ENCODE results near the gene ACBD4. TPM values are rescaled to one million over a fixed set of nuclear protein-coding genes. Genes with fewer than 3 reads are reported as not detected.
A peak's percentile ranks its signal among the peaks of the same experiment; 100 is the strongest.

Gene ACBD4
- total and polyA plus RNA-seq, 2 of the 13 experiments (the other 11 are each of a cell fraction or from before 2014, with no cell fraction given), result 16.1 to 26.9 TPM

DNA sequence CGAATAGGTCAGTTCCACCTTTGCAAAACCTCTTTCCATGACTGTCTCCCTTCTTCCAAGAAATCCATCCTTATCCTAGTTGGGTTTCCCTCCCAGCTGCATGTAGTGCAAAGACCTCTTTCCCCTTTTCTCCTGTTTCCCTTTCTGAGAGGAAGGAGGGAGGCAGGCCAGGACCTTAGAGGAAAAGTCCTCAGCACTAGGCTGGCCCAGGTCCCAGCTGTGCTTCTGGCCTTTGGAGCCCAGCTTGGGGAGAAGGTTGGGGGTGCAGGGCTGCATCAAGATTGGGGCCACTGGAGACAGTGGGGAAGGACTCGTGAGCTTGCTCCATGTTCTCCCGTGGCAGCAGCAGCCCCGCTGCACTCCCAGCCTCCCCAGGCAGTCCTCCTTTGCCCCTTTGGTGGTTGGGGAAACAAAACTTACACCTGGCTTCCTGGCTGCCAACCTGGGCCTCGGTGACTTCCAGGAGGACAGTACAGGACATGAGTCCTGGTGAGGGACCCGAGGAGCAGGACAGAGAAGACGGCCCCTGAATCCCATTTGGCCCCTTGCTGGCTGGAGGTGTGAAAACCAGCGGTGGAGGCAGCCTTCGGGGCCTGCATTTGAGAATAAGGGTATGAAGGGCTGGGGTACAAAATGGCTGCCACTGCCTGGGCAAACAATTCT lies 26.7 kb downstream of the ACBD4 start (continued):
- TF ChIP-seq, protein P1, sequence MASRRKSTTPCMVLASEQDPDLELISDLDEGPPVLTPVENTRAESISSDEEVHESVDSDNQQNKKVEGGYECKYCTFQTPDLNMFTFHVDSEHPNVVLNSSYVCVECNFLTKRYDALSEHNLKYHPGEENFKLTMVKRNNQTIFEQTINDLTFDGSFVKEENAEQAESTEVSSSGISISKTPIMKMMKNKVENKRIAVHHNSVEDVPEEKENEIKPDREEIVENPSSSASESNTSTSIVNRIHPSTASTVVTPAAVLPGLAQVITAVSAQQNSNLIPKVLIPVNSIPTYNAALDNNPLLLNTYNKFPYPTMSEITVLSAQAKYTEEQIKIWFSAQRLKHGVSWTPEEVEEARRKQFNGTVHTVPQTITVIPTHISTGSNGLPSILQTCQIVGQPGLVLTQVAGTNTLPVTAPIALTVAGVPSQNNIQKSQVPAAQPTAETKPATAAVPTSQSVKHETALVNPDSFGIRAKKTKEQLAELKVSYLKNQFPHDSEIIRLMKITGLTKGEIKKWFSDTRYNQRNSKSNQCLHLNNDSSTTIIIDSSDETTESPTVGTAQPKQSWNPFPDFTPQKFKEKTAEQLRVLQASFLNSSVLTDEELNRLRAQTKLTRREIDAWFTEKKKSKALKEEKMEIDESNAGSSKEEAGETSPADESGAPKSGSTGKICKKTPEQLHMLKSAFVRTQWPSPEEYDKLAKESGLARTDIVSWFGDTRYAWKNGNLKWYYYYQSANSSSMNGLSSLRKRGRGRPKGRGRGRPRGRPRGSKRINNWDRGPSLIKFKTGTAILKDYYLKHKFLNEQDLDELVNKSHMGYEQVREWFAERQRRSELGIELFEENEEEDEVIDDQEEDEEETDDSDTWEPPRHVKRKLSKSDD (CRISPR knock-in tag; IDR thresholded peaks at IDR 0.05; ENCODE audit: low read depth), result no peak
- TF ChIP-seq EZH2 (conservative IDR thresholded peaks at IDR 0.05; ENCODE audit: low read depth, low read length) (no peak), SALL1 (CRISPR knock-in tag; IDR thresholded peaks at IDR 0.05) (no peak; the same call in 1 of the 2 replicates), TCF7L2 (IDR thresholded peaks at IDR 0.05; ENCODE audit: low read depth, low read length) (no peak), BCL6 (CRISPR knock-in tag; IDR thresholded peaks at IDR 0.05) (no peak; the same call in 1 of the 2 replicates), ZNF607 (CRISPR knock-in tag; IDR thresholded peaks at IDR 0.05; ENCODE audit: borderline replicate concordance) (no peak), ZNF737 (CRISPR knock-in tag; IDR thresholded peaks at IDR 0.05; ENCODE audit: borderline replicate concordance) (no peak), TBP (CRISPR knock-in tag; IDR thresholded peaks at IDR 0.05) (no peak), ZNF263 (CRISPR knock-in tag; IDR thresholded peaks at IDR 0.05) (peak; percentile 36; the same call in 1 of the 2 replicates), ZBTB3 (CRISPR knock-in tag; IDR thresholded peaks at IDR 0.05; ENCODE audit: borderline replicate concordance, low read depth) (no peak), ATF7-NPFF (CRISPR knock-in tag; IDR thresholded peaks at IDR 0.05; ENCODE audit: low read depth) (peak; percentile 66; the same call in 1 of the 2 replicates), SRSF1 (optimal IDR thresholded peaks at IDR 0.05; ENCODE audit: low read depth, low read length) (no peak), SP140L (CRISPR knock-in tag; IDR thresholded peaks at IDR 0.05; ENCODE audit: borderline replicate concordance) (no peak), PHF5A (CRISPR knock-in tag; IDR thresholded peaks at IDR 0.05; ENCODE audit: low read depth, unreplicated experiment) (no peak), SMYD3 (CRISPR knock-in tag; IDR thresholded peaks at IDR 0.05) (no peak), JUND (CRISPR knock-in tag; IDR thresholded peaks at IDR 0.05) (no peak), CCDC6 (CRISPR knock-in tag; IDR thresholded peaks at IDR 0.05) (peak; percentile 73; the same call in 1 of the 2 replicates), NFE2L1 (CRISPR knock-in tag; IDR thresholded peaks at IDR 0.05; ENCODE audit: borderline replicate concordance) (no peak), KDM1A (CRISPR knock-in tag; IDR thresholded peaks at IDR 0.05) (no peak), ZNF772 (CRISPR knock-in tag; IDR thresholded peaks at IDR 0.05) (no peak; the same call in 1 of the 2 replicates), ZNF333 (CRISPR knock-in tag; IDR thresholded peaks at IDR 0.05; ENCODE audit: borderline replicate concordance) (no peak), SIX1 (CRISPR knock-in tag; IDR thresholded peaks at IDR 0.05; ENCODE audit: borderline replicate concordance) (no peak), ZNF879 (CRISPR knock-in tag; IDR thresholded peaks at IDR 0.05) (no peak), MTF2 (CRISPR knock-in tag; IDR thresholded peaks at IDR 0.05; ENCODE audit: borderline replicate concordance) (no peak)
- TF ChIP-seq, protein P2, sequence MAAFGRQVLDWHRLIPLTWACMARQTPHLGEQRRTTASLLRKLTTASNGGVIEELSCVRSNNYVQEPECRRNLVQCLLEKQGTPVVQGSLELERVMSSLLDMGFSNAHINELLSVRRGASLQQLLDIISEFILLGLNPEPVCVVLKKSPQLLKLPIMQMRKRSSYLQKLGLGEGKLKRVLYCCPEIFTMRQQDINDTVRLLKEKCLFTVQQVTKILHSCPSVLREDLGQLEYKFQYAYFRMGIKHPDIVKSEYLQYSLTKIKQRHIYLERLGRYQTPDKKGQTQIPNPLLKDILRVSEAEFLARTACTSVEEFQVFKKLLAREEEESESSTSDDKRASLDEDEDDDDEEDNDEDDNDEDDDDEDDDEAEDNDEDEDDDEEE (CRISPR knock-in tag; IDR thresholded peaks at IDR 0.05), result 0 out of 2 replicates have a peak, but pooled peaks have one; percentile 78
- TF ChIP-seq, protein P3, sequence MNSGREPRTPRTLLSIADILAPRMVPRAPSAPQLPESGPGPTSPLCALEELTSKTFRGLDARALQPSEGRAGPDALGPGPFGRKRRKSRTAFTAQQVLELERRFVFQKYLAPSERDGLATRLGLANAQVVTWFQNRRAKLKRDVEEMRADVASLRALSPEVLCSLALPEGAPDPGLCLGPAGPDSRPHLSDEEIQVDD (CRISPR knock-in tag; IDR thresholded peaks at IDR 0.05; ENCODE audit: borderline replicate concordance), result no peak
- TF ChIP-seq, protein P4, sequence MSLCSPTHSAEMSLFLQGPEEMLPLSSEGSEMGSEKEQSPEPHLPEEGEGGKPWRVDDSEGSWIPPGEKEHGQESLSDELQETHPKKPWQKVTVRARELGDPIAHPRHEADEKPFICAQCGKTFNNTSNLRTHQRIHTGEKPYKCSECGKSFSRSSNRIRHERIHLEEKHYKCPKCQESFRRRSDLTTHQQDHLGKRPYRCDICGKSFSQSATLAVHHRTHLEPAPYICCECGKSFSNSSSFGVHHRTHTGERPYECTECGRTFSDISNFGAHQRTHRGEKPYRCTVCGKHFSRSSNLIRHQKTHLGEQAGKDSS (CRISPR knock-in tag; IDR thresholded peaks at IDR 0.05; ENCODE audit: borderline replicate concordance, low read depth), result no peak; the same call in 1 of the 2 replicates
